Gastrocnemius medialis (tissue), 4 donors: ENCODE data around the gene KCNAB3.

Experiments used
- CTCF ChIP-seq, 5 experiments: fragments of 450-650 bp in 3 of 5; fragments of 200-600 bp in 2 of 5; sonication (generic) in 2 of 5; IDR thresholded peaks in 4 of 5; conservative IDR thresholded peaks in 1 of 5; 1 replicate in 4 of 5; 2 replicates in 1 of 5; pipeline ENCODE4 v1.5.1; 2016 to 2019; ENCODE audit warnings: antibody characterized with exemption in 5 of 5, mild to moderate bottlenecking in 3 of 5, moderate library complexity in 3 of 5
- POLR2A ChIP-seq, 2 donors: fragments of 450-650 bp; IDR thresholded peaks; one replicate each; pipeline ENCODE4 v1.6.1; 2017; ENCODE audit warnings: antibody characterized with exemption in 2 of 2, mild to moderate bottlenecking in 2 of 2, moderate library complexity in 2 of 2

GRCh38 chr17:7889166-7889955 is 40.3 kb downstream of the KCNAB3 start:
- no peak for TF ChIP-seq POLR2A (IDR thresholded peaks at IDR 0.05)
- TF ChIP-seq CTCF (IDR thresholded peaks at IDR 0.05 in 4 of 5, conservative IDR thresholded peaks at IDR 0.05 in 1 of 5), result peak; percentile 49 to 58 (median 55)
